CD4-positive, alpha-beta T cell (primary cell): ENCODE measurements around the gene SOX4. TPM values are rescaled to one million over a fixed set of nuclear protein-coding genes. Genes with fewer than 3 reads are reported as not detected.

Source experiments
- ATAC-seq: fragments of 200-7000 bp; cut with Tn5 transposase; one replicate; pipeline ENCODE4 v1.10.0; 2022; ENCODE audit warnings: mild to moderate bottlenecking; ENCODE audit not compliant: poor library complexity
- CTCF ChIA-PET: fragments of 350-600 bp; sonication (Branson Sonifier 250); formaldehyde crosslinking; loops from one replicate; lab custom pipeline; 2021; ENCODE audit warnings: antibody characterized with exemption, inconsistent platforms; lab: Charles Lee
- POLR2A ChIA-PET: fragments of 350-600 bp; sonication (Branson Sonifier 250); formaldehyde crosslinking; loops from one replicate; lab custom pipeline; 2021; ENCODE audit warnings: antibody characterized with exemption, inconsistent platforms; lab: Charles Lee
- DNase-seq, 14 experiments: peaks; one replicate each; pipeline ENCODE4 v3.0.0-alpha.2; 2013 to 2020; ENCODE audit warnings: mixed read lengths in 2 of 14
- H3K27ac ChIP-seq, 2 donors: one replicate each; pipeline versions ENCODE4 v1.5.1 to v1.7.0; 2013; ENCODE audit warnings: low read length in 2 of 2, low read depth in 1 of 2, mild to moderate bottlenecking in 1 of 2
- H3K27me3 ChIP-seq, 2 experiments: 1 replicate in 1 of 2; 2 replicates in 1 of 2; pipeline versions ENCODE4 v1.6.1 to v1.7.0; 2013; ENCODE audit warnings: low read length in 2 of 2, control low read depth in 1 of 2, mild to moderate bottlenecking in 1 of 2, moderate library complexity in 1 of 2; ENCODE audit not compliant: insufficient read depth in 2 of 2, control insufficient read depth in 1 of 2
- H3K36me3 ChIP-seq: one replicate; pipeline ENCODE4 v1.6.1; 2013; ENCODE audit warnings: low read length, control low read depth; ENCODE audit not compliant: insufficient read depth
- H3K4me1 ChIP-seq: one replicate; pipeline ENCODE4 v1.6.1; 2013; ENCODE audit warnings: low read length, control low read depth; ENCODE audit not compliant: insufficient read depth
- H3K4me3 ChIP-seq: one replicate; pipeline ENCODE4 v1.5.1; 2013; ENCODE audit warnings: mild to moderate bottlenecking, low read length, moderate library complexity
- H3K9me3 ChIP-seq, 2 experiments: 1 replicate in 1 of 2; 2 replicates in 1 of 2; pipeline versions ENCODE4 v1.6.1 to v1.7.0; 2013; ENCODE audit warnings: low read length in 2 of 2, mild to moderate bottlenecking in 2 of 2, control low read depth in 1 of 2, moderate library complexity in 1 of 2; ENCODE audit not compliant: control insufficient read depth in 1 of 2, insufficient read depth in 1 of 2
- H3K27ac Mint-ChIP-seq: one replicate; pipeline ENCODE4 v1.8.0; 2020; ENCODE audit warnings: mixed read lengths
- H3K27me3 Mint-ChIP-seq: one replicate; pipeline ENCODE4 v1.8.0; 2021; ENCODE audit warnings: mixed read lengths
- H3K36me3 Mint-ChIP-seq: one replicate; pipeline ENCODE4 v1.8.0; 2021; ENCODE audit warnings: low read depth, mixed read lengths
- H3K4me1 Mint-ChIP-seq: one replicate; pipeline ENCODE4 v1.8.0; 2021; ENCODE audit warnings: low read depth, mixed read lengths
- H3K4me3 Mint-ChIP-seq: one replicate; pipeline ENCODE4 v1.8.0; 2020; ENCODE audit warnings: mild to moderate bottlenecking, mixed read lengths
- H3K9me3 Mint-ChIP-seq: one replicate; pipeline ENCODE4 v1.8.0; 2020; ENCODE audit warnings: mixed read lengths
- intact Hi-C, 2 experiments: fragments of 100-400 bp; cut with DNase I in 1 of 2; cut with micrococcal nuclease in 1 of 2; formaldehyde crosslinking; loops; one replicate each; pipeline versions ENCODE4 v1.15.1 to v1.9.0; 2023 to 2025; cut with DNase I, micrococcal nuclease
- total RNA-seq, 174 experiments: library from RNA in 2 of 174; stranded (reverse) in 2 of 174; gene quantifications; one replicate each; pipeline ENCODE4 v1.2.3 and lab custom pipeline; 2021 to 2026
- TF ChIP-seq, protein P1 (sequence below): fragments of 200-600 bp; IDR thresholded peaks from one replicate; pipeline ENCODE4 v1.8.0; 2022; ENCODE audit warnings: antibody characterized with exemption, mild to moderate bottlenecking

SOX4 gene
- total RNA-seq, 2 experiments from 2014 or later, result 22.1 to 22.6 TPM

GRCh38 chr6:21555197-21555596 lies 38.4 kb upstream of the SOX4 start:
- Mint-ChIP-seq H3K4me1 (no peaks in the 10 kb centered on the region), H3K27ac (no peak overlapping the region), H3K36me3 (no peaks in the 10 kb centered on the region), H3K4me3 (no peak overlapping the region), H3K9me3 (no peaks in the 10 kb centered on the region), H3K27me3 (no peaks in the 10 kb centered on the region)
- Histone ChIP-seq H3K4me1 (no peaks in the 10 kb centered on the region), H3K27me3 (no peaks in the 10 kb centered on the region), H3K4me3 (no peak overlapping the region), H3K27ac (no peak overlapping the region), H3K36me3 (no peaks in the 10 kb centered on the region), H3K9me3 (peaks cover 0 to 13% of the 10 kb centered on the region in 2 experiments)
- intact Hi-C loops, result no loop called here
- POLR2A ChIA-PET, result no interaction called here
- no peak for DNase-seq
- CTCF ChIA-PET, result no interaction called here
- ATAC-seq, result no peak
- TF ChIP-seq, protein P1, sequence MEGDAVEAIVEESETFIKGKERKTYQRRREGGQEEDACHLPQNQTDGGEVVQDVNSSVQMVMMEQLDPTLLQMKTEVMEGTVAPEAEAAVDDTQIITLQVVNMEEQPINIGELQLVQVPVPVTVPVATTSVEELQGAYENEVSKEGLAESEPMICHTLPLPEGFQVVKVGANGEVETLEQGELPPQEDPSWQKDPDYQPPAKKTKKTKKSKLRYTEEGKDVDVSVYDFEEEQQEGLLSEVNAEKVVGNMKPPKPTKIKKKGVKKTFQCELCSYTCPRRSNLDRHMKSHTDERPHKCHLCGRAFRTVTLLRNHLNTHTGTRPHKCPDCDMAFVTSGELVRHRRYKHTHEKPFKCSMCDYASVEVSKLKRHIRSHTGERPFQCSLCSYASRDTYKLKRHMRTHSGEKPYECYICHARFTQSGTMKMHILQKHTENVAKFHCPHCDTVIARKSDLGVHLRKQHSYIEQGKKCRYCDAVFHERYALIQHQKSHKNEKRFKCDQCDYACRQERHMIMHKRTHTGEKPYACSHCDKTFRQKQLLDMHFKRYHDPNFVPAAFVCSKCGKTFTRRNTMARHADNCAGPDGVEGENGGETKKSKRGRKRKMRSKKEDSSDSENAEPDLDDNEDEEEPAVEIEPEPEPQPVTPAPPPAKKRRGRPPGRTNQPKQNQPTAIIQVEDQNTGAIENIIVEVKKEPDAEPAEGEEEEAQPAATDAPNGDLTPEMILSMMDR, result no peak

DNA sequence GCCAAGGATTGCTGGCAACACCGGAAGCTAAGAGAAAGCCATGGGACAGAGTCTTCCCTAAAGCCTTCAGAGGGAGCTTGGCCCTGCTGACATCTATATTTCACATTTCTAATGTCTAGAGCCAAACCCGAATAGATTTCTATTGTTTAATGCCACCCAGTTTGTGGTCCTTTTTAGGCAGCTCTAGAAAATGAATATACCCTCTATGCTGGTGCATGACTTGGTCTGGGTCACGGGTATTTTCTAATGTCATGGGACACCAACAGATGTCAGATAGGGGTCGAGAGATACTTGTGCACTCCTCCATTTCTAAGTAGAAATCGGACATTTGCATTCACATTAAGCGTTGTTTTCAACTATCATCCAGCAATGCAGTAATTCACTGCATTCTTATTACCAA lies 37.0 kb upstream of the SOX4 start:
- Histone ChIP-seq H3K9me3 (peaks cover 0 to 9% of the 10 kb centered on the region in 2 experiments), H3K36me3 (no peaks in the 10 kb centered on the region), H3K27me3 (no peaks in the 10 kb centered on the region), H3K27ac (no peak overlapping the region), H3K4me3 (no peak overlapping the region), H3K4me1 (no peaks in the 10 kb centered on the region)
- ATAC-seq, result no peak
- H3K4me3 Mint-ChIP-seq, result no peak overlapping the region
- no peaks in the 10 kb centered on the region for H3K4me1 Mint-ChIP-seq
- intact Hi-C loops, result no loop called here
- no peak overlapping the region for H3K27ac Mint-ChIP-seq
- POLR2A ChIA-PET, result no interaction called here
- H3K9me3 Mint-ChIP-seq, result no peaks in the 10 kb centered on the region
- CTCF ChIA-PET, result no interaction called here
- TF ChIP-seq, protein P1, result no peak
- DNase-seq, result no peak
- no peaks in the 10 kb centered on the region for H3K36me3 Mint-ChIP-seq
- no peaks in the 10 kb centered on the region for H3K27me3 Mint-ChIP-seq

GRCh38 chr6:21556968-21557721 lies 36.4 kb upstream of the SOX4 start:
- Histone ChIP-seq H3K4me1 (no peaks in the 10 kb centered on the region), H3K4me3 (no peak overlapping the region), H3K27me3 (no peaks in the 10 kb centered on the region), H3K9me3 (peaks cover 0 to 6% of the 10 kb centered on the region in 2 experiments), H3K27ac (no peak overlapping the region), H3K36me3 (no peaks in the 10 kb centered on the region)
- ChIA-PET POLR2A (no interaction called here), CTCF (no interaction called here)
- Mint-ChIP-seq H3K27ac (no peak overlapping the region), H3K4me1 (no peaks in the 10 kb centered on the region), H3K36me3 (no peaks in the 10 kb centered on the region), H3K27me3 (no peaks in the 10 kb centered on the region), H3K4me3 (no peak overlapping the region), H3K9me3 (no peaks in the 10 kb centered on the region)
- DNase-seq (no peak), ATAC-seq (no peak)
- TF ChIP-seq, protein P1, result no peak
- intact Hi-C loops, result no loop called here
